ENCODE results near the gene PADI4. TPM values are rescaled to one million over a fixed set of nuclear protein-coding genes. Genes with fewer than 3 reads are reported as not detected.

PADI4 gene
- total and polyA plus RNA-seq, 2 of the 8 experiments (the other 6 are each of a cell fraction or from before 2014, with no cell fraction given), result 0.29 TPM; not detected in 1

DNA sequence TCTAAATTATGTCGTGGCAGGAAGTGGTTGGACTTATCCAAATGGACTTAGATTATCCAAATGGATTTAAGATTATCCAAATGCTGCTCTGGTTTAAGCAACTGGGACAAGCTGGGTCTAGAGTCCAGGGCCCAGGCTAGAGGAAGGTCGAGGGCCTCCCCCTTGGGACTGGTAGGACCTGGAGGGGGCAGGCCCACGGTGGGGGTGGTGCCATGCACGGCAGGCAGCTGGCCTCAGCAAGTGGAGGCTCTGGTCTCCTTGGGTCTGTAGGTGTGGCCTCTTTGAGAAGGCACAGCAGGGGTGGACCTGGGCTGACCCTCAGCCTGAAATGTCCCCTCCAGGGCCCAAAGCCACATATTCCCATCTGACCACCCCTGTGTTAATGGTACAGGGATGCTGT is 93.8 kb downstream of the PADI4 start (continued):
- TF ChIP-seq, protein P1, sequence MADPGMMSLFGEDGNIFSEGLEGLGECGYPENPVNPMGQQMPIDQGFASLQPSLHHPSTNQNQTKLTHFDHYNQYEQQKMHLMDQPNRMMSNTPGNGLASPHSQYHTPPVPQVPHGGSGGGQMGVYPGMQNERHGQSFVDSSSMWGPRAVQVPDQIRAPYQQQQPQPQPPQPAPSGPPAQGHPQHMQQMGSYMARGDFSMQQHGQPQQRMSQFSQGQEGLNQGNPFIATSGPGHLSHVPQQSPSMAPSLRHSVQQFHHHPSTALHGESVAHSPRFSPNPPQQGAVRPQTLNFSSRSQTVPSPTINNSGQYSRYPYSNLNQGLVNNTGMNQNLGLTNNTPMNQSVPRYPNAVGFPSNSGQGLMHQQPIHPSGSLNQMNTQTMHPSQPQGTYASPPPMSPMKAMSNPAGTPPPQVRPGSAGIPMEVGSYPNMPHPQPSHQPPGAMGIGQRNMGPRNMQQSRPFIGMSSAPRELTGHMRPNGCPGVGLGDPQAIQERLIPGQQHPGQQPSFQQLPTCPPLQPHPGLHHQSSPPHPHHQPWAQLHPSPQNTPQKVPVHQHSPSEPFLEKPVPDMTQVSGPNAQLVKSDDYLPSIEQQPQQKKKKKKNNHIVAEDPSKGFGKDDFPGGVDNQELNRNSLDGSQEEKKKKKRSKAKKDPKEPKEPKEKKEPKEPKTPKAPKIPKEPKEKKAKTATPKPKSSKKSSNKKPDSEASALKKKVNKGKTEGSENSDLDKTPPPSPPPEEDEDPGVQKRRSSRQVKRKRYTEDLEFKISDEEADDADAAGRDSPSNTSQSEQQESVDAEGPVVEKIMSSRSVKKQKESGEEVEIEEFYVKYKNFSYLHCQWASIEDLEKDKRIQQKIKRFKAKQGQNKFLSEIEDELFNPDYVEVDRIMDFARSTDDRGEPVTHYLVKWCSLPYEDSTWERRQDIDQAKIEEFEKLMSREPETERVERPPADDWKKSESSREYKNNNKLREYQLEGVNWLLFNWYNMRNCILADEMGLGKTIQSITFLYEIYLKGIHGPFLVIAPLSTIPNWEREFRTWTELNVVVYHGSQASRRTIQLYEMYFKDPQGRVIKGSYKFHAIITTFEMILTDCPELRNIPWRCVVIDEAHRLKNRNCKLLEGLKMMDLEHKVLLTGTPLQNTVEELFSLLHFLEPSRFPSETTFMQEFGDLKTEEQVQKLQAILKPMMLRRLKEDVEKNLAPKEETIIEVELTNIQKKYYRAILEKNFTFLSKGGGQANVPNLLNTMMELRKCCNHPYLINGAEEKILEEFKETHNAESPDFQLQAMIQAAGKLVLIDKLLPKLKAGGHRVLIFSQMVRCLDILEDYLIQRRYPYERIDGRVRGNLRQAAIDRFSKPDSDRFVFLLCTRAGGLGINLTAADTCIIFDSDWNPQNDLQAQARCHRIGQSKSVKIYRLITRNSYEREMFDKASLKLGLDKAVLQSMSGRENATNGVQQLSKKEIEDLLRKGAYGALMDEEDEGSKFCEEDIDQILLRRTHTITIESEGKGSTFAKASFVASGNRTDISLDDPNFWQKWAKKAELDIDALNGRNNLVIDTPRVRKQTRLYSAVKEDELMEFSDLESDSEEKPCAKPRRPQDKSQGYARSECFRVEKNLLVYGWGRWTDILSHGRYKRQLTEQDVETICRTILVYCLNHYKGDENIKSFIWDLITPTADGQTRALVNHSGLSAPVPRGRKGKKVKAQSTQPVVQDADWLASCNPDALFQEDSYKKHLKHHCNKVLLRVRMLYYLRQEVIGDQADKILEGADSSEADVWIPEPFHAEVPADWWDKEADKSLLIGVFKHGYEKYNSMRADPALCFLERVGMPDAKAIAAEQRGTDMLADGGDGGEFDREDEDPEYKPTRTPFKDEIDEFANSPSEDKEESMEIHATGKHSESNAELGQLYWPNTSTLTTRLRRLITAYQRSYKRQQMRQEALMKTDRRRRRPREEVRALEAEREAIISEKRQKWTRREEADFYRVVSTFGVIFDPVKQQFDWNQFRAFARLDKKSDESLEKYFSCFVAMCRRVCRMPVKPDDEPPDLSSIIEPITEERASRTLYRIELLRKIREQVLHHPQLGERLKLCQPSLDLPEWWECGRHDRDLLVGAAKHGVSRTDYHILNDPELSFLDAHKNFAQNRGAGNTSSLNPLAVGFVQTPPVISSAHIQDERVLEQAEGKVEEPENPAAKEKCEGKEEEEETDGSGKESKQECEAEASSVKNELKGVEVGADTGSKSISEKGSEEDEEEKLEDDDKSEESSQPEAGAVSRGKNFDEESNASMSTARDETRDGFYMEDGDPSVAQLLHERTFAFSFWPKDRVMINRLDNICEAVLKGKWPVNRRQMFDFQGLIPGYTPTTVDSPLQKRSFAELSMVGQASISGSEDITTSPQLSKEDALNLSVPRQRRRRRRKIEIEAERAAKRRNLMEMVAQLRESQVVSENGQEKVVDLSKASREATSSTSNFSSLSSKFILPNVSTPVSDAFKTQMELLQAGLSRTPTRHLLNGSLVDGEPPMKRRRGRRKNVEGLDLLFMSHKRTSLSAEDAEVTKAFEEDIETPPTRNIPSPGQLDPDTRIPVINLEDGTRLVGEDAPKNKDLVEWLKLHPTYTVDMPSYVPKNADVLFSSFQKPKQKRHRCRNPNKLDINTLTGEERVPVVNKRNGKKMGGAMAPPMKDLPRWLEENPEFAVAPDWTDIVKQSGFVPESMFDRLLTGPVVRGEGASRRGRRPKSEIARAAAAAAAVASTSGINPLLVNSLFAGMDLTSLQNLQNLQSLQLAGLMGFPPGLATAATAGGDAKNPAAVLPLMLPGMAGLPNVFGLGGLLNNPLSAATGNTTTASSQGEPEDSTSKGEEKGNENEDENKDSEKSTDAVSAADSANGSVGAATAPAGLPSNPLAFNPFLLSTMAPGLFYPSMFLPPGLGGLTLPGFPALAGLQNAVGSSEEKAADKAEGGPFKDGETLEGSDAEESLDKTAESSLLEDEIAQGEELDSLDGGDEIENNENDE (IDR thresholded peaks at IDR 0.05; ENCODE audit: insufficient replicate concordance, low read length), result no peak
- TF ChIP-seq, protein P2, sequence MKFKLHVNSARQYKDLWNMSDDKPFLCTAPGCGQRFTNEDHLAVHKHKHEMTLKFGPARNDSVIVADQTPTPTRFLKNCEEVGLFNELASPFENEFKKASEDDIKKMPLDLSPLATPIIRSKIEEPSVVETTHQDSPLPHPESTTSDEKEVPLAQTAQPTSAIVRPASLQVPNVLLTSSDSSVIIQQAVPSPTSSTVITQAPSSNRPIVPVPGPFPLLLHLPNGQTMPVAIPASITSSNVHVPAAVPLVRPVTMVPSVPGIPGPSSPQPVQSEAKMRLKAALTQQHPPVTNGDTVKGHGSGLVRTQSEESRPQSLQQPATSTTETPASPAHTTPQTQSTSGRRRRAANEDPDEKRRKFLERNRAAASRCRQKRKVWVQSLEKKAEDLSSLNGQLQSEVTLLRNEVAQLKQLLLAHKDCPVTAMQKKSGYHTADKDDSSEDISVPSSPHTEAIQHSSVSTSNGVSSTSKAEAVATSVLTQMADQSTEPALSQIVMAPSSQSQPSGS (IDR thresholded peaks at IDR 0.05; ENCODE audit: low read length), result no peak
- TF ChIP-seq TAF7 (optimal IDR thresholded peaks at IDR 0.05; ENCODE audit: borderline replicate concordance, low read depth, low read length) (no peak), MAFK (IDR thresholded peaks at IDR 0.05; ENCODE audit: low read depth, low read length) (no peak), RAD21 (IDR thresholded peaks at IDR 0.05 in 1 of 2, conservative IDR thresholded peaks at IDR 0.05 in 1 of 2; ENCODE audit: low read depth in 2 of 2, low read length in 2 of 2) (no peak), KDM4A (IDR thresholded peaks at IDR 0.05; ENCODE audit: low read depth, low read length, severe bottlenecking) (no peak), CEBPB (IDR thresholded peaks at IDR 0.05; ENCODE audit: low read depth, low read length) (no peak)

All from H1 (cell line).